Measurements from ENCODE around the gene FNDC3B. TPM values are rescaled to one million over a fixed set of nuclear protein-coding genes. Genes with fewer than 3 reads are reported as not detected.

Gene FNDC3B
- total and polyA plus RNA-seq, 2 of the 8 experiments (the other 6 are each of a cell fraction or from before 2014, with no cell fraction given): 14.1 to 44.4 TPM

DNA sequence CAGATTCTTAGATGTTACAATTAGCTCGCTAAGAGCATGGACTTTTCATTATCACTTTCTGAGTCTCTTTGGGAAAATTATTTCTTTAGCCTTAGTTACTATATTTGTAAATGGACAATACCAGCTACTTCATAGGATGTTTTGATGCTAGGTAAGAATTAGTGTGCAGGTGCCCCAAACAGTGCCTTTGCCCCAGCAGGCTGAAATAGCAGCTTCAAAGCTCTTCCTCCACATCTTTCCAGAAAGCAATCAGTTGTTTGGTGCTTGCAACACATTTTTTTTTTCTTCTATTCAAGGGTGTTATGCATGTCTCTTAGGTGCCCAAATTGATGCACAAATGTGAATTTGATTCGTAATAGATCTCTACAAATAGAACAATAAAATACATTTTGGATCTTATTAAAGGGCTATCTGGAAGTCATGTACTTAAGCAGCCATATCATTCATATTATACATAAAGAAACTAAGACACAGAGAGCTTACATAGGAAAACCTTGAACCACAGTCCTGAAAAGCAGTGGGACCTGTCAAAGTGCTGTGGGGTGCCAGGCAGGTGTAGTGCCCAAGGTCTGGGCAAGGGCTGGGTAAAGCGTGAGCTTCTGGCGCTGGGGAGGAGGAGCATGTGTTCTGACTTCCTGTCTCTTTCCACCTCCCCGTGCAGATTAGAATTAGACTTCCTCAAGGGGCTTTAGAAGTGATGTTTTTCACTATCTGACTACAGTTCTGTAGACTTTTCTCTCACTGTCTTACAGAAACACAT lies 62.9 kb downstream of the FNDC3B start:
- Histone ChIP-seq H3K14ac (ENCODE audit: insufficient read length) (no peak overlapping the region), H2AFZ (ENCODE audit: low read length) (no peak overlapping the region), H3K36me3 (ENCODE audit: control insufficient read depth in 2 of 4, insufficient read depth in 4 of 4, low read length in 3 of 4) (no peaks in the 10 kb centered on the region; a peak in 1 of 8 replicates), H2BK5ac (ENCODE audit: low read depth, low read length) (no peak overlapping the region), H3K23ac (ENCODE audit: insufficient read length) (no peak overlapping the region), H3K79me2 (ENCODE audit: control insufficient read depth in 1 of 2, insufficient read depth in 2 of 2, low read length in 2 of 2) (peaks cover 0 to 100% of the 10 kb centered on the region in 2 experiments; a peak in 3 of 4 replicates), H2BK120ac (replicated peaks; ENCODE audit: low read depth, low read length) (no peak overlapping the region), H3K4me3 (ENCODE audit: extremely low read depth in 1 of 4, insufficient read depth in 2 of 4, low read depth in 3 of 4, low read length in 4 of 4) (no peak overlapping the region), H4K8ac (ENCODE audit: extremely low read depth, insufficient read depth, low read length) (no peak overlapping the region), H3K4me2 (ENCODE audit: insufficient read depth in 1 of 2, low read depth in 2 of 2, low read length in 2 of 2) (no peak overlapping the region), H3K79me1 (ENCODE audit: low read depth, low read length) (peaks cover 5% of the 10 kb centered on the region), H4K5ac (ENCODE audit: insufficient read length, low read depth, low read length) (no peak overlapping the region), H4K20me1 (replicated peaks in 1 of 2; ENCODE audit: control insufficient read depth in 1 of 2, insufficient read depth in 2 of 2, low read length in 2 of 2) (peaks cover 0 to 2% of the 10 kb centered on the region in 2 experiments), H3K23me2 (ENCODE audit: low read depth, low read length) (no peaks in the 10 kb centered on the region), H3K27me3 (replicated peaks in 1 of 4; ENCODE audit: control insufficient read depth in 3 of 4, extremely low read depth in 1 of 4, insufficient read depth in 3 of 4, low read length in 3 of 4) (no peaks in the 10 kb centered on the region), H3K18ac (ENCODE audit: extremely low read depth, low read length) (no peak overlapping the region), H2BK12ac (ENCODE audit: low read depth, low read length) (no peak overlapping the region), H3K9me3 (ENCODE audit: insufficient read depth in 2 of 2, low read depth in 1 of 2, low read length in 1 of 2) (no peaks in the 10 kb centered on the region), H2BK15ac (ENCODE audit: low read length) (no peak overlapping the region), H3K27ac (ENCODE audit: low read depth, low read length) (no peak overlapping the region), H2AK5ac (ENCODE audit: low read depth, low read length) (no peak overlapping the region), H3K4ac (replicated peaks; ENCODE audit: insufficient read length, low read depth, low read length) (no peak overlapping the region), H4K91ac (replicated peaks; ENCODE audit: insufficient read length, low read length) (no peak overlapping the region), H2BK20ac (ENCODE audit: low read length) (no peak overlapping the region), H3K9ac (replicated peaks in 1 of 4; ENCODE audit: extremely low read depth in 1 of 4, low read depth in 3 of 4, low read length in 3 of 4) (no peak overlapping the region; a peak in 1 of 7 replicates), H3K56ac (replicated peaks; ENCODE audit: insufficient read length, low read depth, low read length) (no peak overlapping the region), H3K4me1 (replicated peaks in 1 of 4; ENCODE audit: control insufficient read depth in 3 of 4, insufficient read depth in 4 of 4, low read length in 3 of 4) (peaks cover 2 to 14% (median 8%) of the 10 kb centered on the region in 4 experiments; a peak in 5 of 7 replicates)
- 90% methylated on average over 5 of the region's 5 CpGs; no CpG with 5 or more reads in 1 of the 2 experiments for WGBS, 2 experiments (ENCODE audit: extremely low coverage in 1 of 2, insufficient coverage in 1 of 2, insufficient read length in 1 of 2, insufficient replicate concordance in 2 of 2, low coverage in 1 of 2, low lambda C conversion rate in 2 of 2, missing lambda C conversion rate in 1 of 2)
- DNase-seq (ENCODE audit: low read depth in 1 of 2, low spot score in 2 of 2) (no peak), FAIRE-seq (no peak)
- POLR2A ChIA-PET (ENCODE audit: partially characterized antibody): interaction anchor here (1.7 kb wide), 1 partner anchor 61 kb away, joined by 6 read pairs; no protein-coding TSS in a partner anchor
- CTCF ChIA-PET (ENCODE audit: partially characterized antibody): interaction anchor here (0.6 to 1.1 kb wide), 2 partner anchors 9 to 36 kb away, joined by 3 to 4 read pairs; no protein-coding TSS in a partner anchor
- no peak for TF ChIP-seq HDAC2 (IDR thresholded peaks at IDR 0.05; ENCODE audit: borderline replicate concordance in 1 of 2, low read depth in 2 of 2, low read length in 2 of 2)
